Uterus (tissue), 2 donors: ENCODE data around the gene DPP8.

ENCODE experiments used
- CTCF ChIP-seq, 4 experiments: fragments of 200-600 bp in 2 of 4; fragments of 450-650 bp in 2 of 4; sonication (generic) in 2 of 4; IDR thresholded peaks; one replicate each; pipeline ENCODE4 v1.5.1; 2016 to 2019; ENCODE audit warnings: antibody characterized with exemption in 4 of 4, mild to moderate bottlenecking in 2 of 4, moderate library complexity in 1 of 4
- POLR2A ChIP-seq, 2 donors: fragments of 450-650 bp; IDR thresholded peaks; one replicate each; pipeline ENCODE4 v1.6.1; 2016; ENCODE audit warnings: antibody characterized with exemption in 2 of 2, mild to moderate bottlenecking in 1 of 2, moderate library complexity in 1 of 2

DNA sequence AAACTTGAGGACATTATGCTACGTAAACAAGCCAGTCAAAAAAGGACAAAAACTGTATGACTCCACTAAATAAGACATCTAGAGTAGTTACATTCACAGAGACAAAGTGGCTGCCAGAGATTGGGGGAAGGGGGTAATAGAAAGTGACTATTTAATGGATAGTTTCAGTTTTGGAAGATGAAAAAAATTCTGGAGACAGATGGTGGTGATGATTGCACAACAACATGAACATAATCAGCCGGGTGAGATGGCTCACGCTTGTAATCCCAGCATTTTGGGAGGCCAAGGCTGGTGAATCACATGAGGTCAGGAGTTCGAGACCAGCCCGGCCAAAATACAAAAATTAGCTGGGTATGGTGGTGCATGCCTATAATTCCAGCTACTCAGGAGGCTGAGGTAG, 40.6 kb downstream of the DPP8 start:
- no peak for TF ChIP-seq CTCF (IDR thresholded peaks at IDR 0.05)
- no peak for TF ChIP-seq POLR2A (IDR thresholded peaks at IDR 0.05)
